Activated CD4-positive, alpha-beta T cell treated with anti-CD3 and anti-CD28 coated beads, Interleukin-10, Interleukin-2, amounts not matched to agents 100 ng/mL and 50 ng/mL, durations not matched to agents 16 hours and 8 hours (primary cell): Measurements from ENCODE around the gene ARL6.

Experiments
- DNase-seq: peaks from one replicate; pipeline ENCODE4 v3.0.0-alpha.2; 2020

ARL6 gene, protein sequence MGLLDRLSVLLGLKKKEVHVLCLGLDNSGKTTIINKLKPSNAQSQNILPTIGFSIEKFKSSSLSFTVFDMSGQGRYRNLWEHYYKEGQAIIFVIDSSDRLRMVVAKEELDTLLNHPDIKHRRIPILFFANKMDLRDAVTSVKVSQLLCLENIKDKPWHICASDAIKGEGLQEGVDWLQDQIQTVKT

GRCh38 chr3:97764407-97765238 is at the start of gene ARL6:
Gene ARL6 (plus strand): TSS chr3:97764758. CDS start chr3:97768108, 3,350 bp downstream.
- peak; percentile 84 for DNase-seq

DNA sequence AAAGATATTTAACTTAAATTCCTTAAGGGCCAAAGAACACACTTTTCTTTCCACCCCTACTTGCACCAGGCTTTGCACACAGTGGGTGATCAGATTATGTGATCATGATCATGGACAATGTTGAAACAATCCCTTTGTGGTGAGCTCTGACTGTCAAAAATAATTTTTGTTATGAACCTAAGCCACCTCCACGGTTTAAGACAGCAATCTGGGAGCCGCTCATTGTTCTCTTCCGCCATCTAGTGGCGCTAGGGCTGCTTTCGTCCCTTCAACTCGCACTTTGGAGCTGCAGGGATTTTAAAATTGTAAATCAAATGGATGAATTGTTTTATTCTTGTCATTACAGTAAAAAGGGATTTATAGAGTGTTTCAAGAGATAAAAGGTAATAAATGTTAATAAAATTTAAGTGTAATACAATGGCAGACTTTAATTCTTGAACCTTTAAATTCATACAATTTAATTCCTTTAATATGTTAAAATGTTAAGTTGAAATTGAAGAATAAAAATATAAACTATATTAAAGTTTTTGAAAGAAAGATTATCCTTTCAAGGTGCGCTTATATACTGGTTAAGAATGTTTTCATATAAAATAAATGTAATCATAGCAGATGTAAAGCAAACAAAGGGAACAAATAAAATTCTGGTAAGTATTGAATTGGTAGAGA is 45.3 kb upstream of the ARL6 start:
- peak; percentile 68 for DNase-seq

DNA sequence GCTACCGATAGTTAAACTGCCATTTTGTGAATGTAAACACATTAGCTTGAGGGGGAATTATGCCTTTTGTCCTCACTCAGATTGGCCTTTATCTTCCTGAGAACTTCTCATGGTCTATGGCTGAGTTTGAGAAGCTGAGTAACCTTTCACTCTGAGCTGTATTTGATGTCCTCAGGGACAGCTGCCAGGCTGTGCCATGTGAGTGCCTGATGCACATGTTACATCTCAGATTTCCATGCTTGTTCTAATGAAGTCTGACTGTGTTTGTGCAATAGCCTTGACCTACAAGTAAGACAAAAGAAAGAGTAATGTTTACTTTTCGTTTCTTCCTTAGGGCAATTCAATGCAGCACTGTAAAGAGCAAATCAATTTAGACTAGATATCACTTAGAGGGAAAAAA is 44.1 kb upstream of the ARL6 start:
- no peak for DNase-seq

- no peak for DNase-seq
Measured at GRCh38 chr3:97721446-97721845, 43.1 kb upstream of the ARL6 start.

DNA sequence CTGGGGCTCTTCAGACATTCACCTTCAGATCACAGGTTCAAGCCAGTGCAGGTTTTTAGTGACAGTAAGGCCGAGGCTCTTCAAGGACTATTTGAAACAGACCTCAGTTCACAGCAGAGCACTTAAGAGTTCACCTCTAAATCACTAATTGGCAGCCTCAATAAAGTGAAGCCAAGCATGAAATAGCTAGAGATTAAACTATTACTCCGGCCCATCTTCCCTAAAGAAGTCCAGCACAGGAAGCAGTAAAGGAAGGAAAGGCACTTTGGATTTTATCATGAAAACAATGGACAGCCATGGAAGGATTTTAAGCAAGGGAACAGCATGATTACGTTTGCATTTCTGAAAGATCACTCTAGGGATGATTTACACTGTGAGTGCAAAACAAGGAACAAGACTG is 27.6 kb upstream of the ARL6 start:
- DNase-seq: no peak

GRCh38 chr3:97738761-97739160 is 25.8 kb upstream of the ARL6 start:
- DNase-seq: no peak

GRCh38 chr3:97742036-97742435 is 22.5 kb upstream of the ARL6 start:
- DNase-seq: no peak

- DNase-seq: no peak
Measured at GRCh38 chr3:97744289-97744688, 20.3 kb upstream of the ARL6 start.

GRCh38 chr3:97763586-97764406 is 762 bp upstream of the ARL6 start:
- DNase-seq: peak; percentile 1

DNA sequence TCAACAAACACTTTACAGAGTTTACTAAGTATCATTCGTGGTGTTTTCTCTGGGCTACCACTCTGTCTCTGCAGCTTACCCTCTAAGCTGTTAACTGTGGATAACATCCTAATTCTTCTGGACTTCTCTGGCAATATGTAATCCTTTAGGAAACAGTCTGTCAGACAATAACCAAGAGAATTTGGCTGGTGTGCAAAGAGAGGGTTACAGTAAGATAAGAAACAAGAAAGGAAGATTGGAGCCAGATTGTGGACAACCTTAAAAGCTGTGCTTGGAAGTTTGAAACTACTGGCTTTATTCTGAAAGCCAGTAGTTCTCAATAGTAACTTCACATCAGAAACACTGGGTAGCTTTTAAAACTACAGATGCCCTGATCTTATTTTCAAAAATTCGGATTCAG is 778 bp downstream of the ARL6 start:
- no peak for DNase-seq

- DNase-seq: no peak
Measured at GRCh38 chr3:97772926-97773325, 8.4 kb downstream of the ARL6 start.

DNA sequence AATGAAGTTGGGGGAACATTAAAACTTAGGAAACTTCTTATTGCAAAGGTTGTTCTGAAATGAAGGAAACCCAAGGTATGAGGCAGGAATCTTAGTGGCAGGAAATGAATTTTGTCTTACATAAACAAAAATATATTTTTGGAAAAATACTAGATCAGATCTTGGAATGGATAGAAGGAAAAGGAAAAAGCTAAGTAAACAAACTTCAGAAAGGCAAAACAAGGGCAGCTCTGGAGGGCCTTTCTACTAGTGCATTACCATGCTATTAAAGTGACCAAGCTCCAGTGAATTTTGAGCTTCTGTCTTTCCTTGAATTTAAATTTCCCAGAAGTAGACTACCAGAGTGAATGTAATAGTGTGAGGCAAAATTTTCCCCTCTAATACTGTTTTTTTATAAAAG is 13.6 kb downstream of the ARL6 start:
- DNase-seq: no peak

DNA sequence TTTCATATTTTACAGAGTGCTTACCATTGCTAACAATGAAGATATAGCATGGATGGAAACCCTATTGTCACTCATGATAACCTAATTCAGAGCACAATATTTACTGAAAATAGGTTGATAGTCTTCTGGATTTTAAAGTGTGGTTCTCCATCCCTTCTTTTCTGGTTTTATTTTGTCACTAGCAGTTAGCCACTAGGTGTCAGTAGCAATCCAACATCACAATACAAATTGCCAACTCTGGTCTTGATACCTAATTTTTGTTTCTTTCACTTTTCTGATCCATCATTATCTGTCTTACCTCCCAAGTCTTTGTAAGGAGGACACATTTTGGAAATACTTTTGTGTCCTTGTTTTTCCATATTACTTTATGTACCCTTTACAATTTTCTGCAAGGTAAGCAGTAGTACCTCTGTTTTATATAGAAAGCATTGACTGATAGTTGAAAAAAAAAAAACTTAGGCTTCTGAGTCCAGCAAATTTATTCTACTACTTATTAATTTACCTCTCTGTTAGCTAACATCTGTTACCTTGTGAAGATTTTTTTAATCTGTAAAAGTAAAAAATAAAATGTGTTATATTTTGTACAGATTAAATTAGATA is 29.0 kb downstream of the ARL6 start:
- DNase-seq: peak; percentile 60

DNA sequence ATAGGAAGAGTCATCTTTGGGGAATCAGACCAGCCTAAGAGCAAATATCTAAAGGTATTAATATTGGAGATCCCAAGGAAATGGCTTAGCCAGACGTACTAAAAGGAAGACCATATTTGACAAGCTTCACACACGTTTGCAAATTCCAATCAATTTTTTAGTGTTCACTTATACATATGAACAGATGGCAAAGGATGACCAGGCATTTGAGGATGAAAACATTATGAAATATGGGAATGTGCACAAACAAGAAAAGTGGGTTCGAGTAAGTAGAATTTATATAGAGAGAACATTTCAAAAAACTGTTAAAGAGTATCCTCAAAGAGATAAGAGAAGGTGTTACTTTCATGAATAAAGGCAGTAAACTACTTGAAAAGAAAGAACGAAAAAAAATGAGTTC is 31.4 kb downstream of the ARL6 start:
- no peak for DNase-seq

DNA sequence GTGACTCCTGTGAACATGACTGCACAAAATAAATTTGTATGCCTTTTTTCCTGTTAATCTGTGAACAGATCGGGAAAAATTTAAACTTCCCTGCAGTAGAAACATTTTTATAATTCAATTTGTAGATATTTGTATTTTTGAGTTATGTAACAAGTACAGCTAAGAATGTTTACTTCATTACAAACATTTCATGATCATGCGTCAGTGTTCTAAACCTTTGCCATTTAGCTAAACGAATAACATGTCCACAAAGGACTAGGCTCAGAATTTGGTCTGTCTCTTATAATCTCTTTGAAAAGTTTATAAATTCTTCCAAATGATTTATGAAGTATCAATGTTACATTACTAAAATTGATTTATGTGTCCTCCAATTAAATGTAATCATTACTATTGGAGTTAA is 39.9 kb downstream of the ARL6 start:
- no peak for DNase-seq

DNA sequence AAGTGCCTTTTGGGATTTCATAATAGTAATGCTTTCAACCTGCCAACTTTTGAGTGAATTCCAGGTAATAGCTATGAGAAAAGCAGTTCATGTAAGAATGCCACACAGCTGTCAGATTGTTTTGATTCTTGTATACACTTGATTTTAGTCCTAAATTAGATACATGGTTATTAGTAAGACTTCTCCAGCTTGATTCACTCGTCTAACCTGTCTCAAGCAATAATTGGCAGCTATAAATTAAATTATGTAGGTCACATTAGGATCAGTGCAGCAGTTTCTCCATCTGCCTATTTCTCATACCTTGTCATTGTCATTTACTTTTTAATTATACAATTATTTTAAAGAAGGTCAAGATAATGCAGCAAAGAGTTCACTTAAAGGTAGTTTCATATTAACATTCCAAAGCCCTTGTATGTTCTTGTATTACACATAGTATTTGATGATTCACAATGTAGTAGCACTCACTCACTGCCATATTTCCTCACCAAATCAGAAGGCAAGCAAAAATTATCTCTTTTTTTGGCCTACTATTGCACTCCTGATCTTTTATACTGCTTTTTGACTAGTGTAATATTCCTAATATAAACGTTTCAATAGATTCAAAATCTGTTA is 46.3 kb downstream of the ARL6 start:
- no peak for DNase-seq

DNA sequence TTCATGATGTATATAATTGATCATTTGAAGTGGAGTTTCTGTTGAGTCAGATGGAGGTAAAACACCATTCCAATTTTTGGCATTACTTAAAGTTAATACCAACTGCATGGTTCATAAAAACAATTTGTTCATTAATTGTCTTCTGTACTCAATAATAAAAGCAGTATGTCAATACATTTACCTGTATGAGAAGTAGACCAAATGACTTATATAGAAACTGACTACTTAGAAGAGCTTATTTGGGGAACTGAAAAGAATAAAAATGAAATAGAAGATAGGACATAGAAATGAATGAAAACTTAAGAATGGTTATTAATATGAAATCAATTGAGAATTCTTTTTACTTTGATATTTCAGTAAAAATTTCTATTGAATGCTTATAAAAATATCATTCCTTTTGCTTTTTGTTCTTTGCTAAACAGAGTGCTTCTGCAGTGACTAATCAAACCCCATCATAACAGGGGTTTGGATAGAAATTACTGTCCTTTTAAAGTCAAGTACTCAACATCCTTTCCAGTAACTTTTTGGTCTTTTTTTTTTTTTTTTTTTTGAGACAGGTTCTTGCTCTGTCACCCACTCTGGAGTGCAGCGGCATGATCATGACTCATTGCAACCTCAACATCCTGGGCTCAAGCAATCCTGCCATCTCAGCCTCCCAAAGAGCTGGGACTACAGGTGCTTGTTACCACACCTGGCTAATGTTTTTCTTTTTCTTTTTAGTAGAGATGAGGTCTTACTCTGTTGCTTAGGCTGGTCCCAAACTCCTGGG is 50.8 kb downstream of the ARL6 start:
- peak; percentile 78 for DNase-seq

- no peak for DNase-seq
Measured at GRCh38 chr3:97816811-97817210, 52.3 kb downstream of the ARL6 start.

- DNase-seq: no peak
Measured at GRCh38 chr3:97817965-97818364, 53.4 kb downstream of the ARL6 start.

- DNase-seq: no peak
Measured at GRCh38 chr3:97820780-97821179, 56.2 kb downstream of the ARL6 start.

- no peak for DNase-seq
Measured at GRCh38 chr3:97821287-97821773, 56.8 kb downstream of the ARL6 start.
